Ectodermal cell (in vitro differentiated cells): ENCODE measurements around the gene IL1RAPL2.
"Not testable (repeated sequence)": the region's sequence is repeated elsewhere in the genome, so short reads cannot be mapped to it uniquely, and the experiment has no call there.

Experiments used
- H3K27ac ChIP-seq: 2 replicates; pipeline ENCODE4 v1.7.0; 2013; ENCODE audit warnings: mild to moderate bottlenecking, low read depth, low read length; ENCODE audit not compliant: insufficient read depth, poor library complexity, severe bottlenecking
- H3K27me3 ChIP-seq: 2 replicates; pipeline ENCODE4 v1.7.0; 2013; ENCODE audit warnings: mild to moderate bottlenecking, low read length; ENCODE audit not compliant: insufficient read depth, control insufficient read depth, poor library complexity, severe bottlenecking
- H3K36me3 ChIP-seq: one replicate; pipeline ENCODE4 v1.7.0; 2013; ENCODE audit warnings: low read length; ENCODE audit not compliant: control insufficient read depth, insufficient read depth
- H3K4me1 ChIP-seq: one replicate; pipeline ENCODE4 v1.7.0; 2013; ENCODE audit warnings: low read length; ENCODE audit not compliant: control insufficient read depth, insufficient read depth
- H3K4me3 ChIP-seq: 2 replicates; pipeline ENCODE4 v1.7.0; 2013; ENCODE audit warnings: low read depth, low read length, control low read depth; ENCODE audit not compliant: insufficient read depth
- H3K9me3 ChIP-seq: 2 replicates; pipeline ENCODE4 v1.7.0; 2013; ENCODE audit warnings: mild to moderate bottlenecking, low read length, moderate library complexity; ENCODE audit not compliant: control insufficient read depth
- WGBS, 2 experiments: methylation state at CpG; one replicate each; pipeline ENCODE4 v1.1.7; 2013; ENCODE audit warnings: missing lambda C conversion rate in 2 of 2; 5-methylcytosine and 5-hydroxymethylcytosine counted together

The IL1RAPL2 gene

DNA sequence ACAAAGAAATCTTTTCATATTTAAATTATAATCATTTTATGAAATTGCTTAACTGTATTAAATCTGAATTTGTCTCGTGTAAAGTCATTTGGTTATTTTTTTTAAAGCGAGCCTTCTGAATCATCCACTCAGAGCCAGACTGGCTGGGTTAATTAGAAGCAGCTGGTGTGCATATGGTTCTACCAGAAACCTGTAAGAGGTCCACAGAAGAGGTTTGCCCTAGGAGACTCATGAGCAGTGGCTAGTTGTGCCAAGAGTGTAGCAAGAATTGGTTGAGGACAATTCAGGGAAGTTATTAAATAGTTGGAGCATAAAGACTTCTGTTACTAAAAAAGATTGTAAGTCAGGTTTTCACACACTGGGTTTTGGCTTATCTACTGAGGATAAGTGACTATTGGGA lies 267.4 kb downstream of the IL1RAPL2 start:
- Histone ChIP-seq H3K36me3 (no peaks in the 10 kb centered on the region), H3K27me3 (no peaks in the 10 kb centered on the region), H3K27ac (no peak overlapping the region), H3K4me1 (no peaks in the 10 kb centered on the region), H3K4me3 (no peak overlapping the region), H3K9me3 (no peaks in the 10 kb centered on the region)
- 97 to 100% methylated on average over 2 of the region's 2 CpGs for WGBS, 2 experiments

DNA sequence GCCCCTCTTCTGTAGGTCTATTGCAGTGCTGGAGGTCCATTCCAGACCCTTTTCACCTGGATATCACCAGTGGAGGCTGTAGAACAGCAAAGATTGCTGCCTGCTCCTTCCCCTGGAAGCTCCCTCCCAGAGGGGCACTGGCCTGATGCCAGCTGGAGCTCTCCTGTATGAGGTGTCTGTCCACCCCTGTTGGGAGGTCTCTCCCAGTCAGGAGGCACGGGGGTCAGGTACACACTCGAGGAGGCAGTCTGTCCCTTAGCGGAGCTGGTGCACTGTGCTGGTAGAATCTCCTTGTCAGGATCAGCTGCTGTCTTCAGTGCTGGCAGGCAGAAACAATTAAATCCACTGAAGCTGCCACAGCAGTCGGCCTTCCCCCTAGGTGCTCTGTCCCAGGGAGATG lies 276.6 kb downstream of the IL1RAPL2 start:
- H3K4me3 ChIP-seq, result no peak overlapping the region
- WGBS, 2 experiments, result 78 to 92% methylated on average over 4 of the region's 4 CpGs
- no peaks in the 10 kb centered on the region for H3K4me1 ChIP-seq
- H3K27me3 ChIP-seq, result no peaks in the 10 kb centered on the region
- H3K27ac ChIP-seq, result no peak overlapping the region
- no peaks in the 10 kb centered on the region for H3K36me3 ChIP-seq
- no peaks in the 10 kb centered on the region for H3K9me3 ChIP-seq

DNA sequence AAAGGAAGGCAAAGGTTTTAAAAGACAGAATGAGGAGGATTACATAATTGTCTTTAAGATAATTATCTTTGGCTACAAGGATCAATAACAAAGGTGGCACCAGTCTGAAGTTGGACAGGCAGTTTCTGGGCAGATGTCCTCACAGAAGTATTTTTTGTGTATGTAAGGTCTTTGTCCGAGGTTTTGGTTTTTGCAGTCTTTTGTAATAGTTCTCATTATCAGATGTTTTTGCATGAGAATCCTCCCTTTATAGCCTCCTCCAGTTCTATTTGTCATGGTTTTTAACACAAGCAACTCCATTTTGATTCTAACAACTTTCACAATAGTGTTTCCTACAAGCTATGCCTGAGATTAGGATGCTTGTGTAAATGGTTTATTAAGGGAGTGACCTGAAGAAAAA lies 286.2 kb downstream of the IL1RAPL2 start:
- Histone ChIP-seq H3K27me3 (no peaks in the 10 kb centered on the region), H3K9me3 (no peaks in the 10 kb centered on the region), H3K27ac (no peak overlapping the region), H3K36me3 (no peaks in the 10 kb centered on the region), H3K4me1 (no peaks in the 10 kb centered on the region), H3K4me3 (no peak overlapping the region)
- no CpG with 5 or more reads among the region's 1 CpG for WGBS, 2 experiments

DNA sequence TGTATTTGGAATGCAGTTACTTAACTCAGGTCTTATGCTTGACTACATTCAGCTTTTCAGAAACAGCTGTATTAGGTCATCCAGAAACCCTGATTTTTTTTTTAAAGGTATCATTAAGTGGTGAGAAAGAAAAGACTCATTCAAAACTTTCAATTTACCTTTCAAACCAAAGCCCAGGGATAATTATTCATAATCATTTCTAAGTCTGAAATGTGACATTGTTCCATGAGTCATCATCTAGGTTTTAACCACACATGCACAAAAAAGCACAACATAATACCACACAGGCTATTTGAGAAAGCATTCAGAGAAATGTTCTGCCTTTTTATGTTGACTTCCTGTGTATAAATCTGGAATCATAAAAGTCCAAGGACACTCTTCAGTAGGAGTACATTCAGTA lies 288.2 kb downstream of the IL1RAPL2 start:
- Histone ChIP-seq H3K4me1 (no peaks in the 10 kb centered on the region), H3K36me3 (no peaks in the 10 kb centered on the region), H3K4me3 (no peak overlapping the region), H3K9me3 (no peaks in the 10 kb centered on the region), H3K27me3 (no peaks in the 10 kb centered on the region), H3K27ac (no peak overlapping the region)

DNA sequence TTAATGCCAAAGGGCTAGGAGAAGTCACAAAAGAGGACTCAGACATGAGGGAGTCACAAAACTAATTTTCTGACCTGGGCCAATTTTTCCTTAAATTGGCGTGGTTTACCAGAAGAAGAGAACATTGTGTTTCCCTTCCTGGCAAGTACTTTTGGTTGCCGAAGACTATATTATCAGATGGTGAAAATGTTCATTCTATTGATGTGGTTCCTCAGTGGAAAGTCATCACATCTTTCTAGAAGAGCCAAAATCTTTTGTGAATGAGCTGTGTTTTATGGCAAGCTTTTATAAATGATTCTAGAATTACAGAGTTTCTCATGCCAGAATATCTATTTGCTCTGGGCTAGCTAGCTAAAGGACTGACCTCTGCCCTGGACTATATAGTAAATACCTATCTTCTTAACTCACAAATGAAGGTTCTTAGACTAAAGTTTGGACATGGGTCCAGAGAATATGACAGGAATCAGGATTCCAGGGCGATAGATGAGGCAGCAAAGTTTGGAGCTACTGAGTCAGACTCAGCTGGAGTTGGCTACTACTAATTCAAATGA lies 288.9 kb downstream of the IL1RAPL2 start:
- Histone ChIP-seq H3K9me3 (no peaks in the 10 kb centered on the region), H3K36me3 (no peaks in the 10 kb centered on the region), H3K4me1 (no peaks in the 10 kb centered on the region), H3K4me3 (no peak overlapping the region), H3K27ac (no peak overlapping the region), H3K27me3 (no peaks in the 10 kb centered on the region)
- 96% methylated on average over 2 to 3 of the region's 3 CpGs for WGBS, 2 experiments

DNA sequence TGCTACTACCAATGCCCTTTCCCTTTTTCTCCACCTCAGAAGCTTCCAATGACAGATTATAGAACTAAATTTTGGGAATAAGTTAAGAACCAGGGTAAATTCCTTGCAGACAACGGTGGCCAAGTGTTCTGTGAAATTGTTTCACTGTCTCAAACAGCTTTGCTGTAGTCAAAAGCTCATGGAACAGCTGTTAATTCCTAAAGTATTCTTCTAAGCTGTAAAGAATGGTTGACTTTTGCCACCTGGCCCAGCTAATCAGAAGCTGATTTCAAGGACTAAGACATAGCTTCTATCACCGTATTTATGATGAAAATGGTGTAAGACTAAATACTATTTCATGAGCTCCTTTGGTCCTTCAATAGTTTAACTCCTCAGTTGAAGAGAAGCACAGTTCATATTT lies 297.5 kb downstream of the IL1RAPL2 start:
- Histone ChIP-seq H3K27me3 (no peaks in the 10 kb centered on the region), H3K27ac (no peak overlapping the region), H3K9me3 (no peaks in the 10 kb centered on the region), H3K36me3 (no peaks in the 10 kb centered on the region), H3K4me3 (no peak overlapping the region), H3K4me1 (no peaks in the 10 kb centered on the region)
- WGBS, 2 experiments, result 88 to 97% methylated on average over 1 to 2 of the region's 2 CpGs

DNA sequence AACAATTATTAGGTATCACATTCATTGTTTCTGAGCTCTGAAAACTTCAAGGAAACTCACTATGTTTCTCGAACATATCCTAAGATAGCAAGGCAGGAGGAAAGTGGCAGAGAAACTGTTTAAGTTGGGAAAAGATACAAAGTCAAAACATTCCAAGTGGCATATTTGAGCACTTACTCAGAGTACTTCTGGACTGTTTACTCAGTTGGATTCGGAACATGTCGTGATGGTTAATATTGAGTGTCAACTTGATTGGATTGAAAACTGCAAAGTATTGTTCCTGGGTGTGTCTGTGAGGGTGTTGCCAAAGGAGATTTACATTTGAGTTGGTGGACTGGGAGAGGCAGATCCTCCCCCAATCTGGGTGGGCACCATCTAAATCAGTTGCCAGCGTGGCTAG lies 298.3 kb downstream of the IL1RAPL2 start:
- H3K27ac ChIP-seq, result no peak overlapping the region
- H3K4me3 ChIP-seq, result no peak overlapping the region
- no peaks in the 10 kb centered on the region for H3K36me3 ChIP-seq
- WGBS, 2 experiments, result 91 to 94% methylated on average over 4 of the region's 4 CpGs
- H3K9me3 ChIP-seq, result no peaks in the 10 kb centered on the region
- H3K27me3 ChIP-seq, result no peaks in the 10 kb centered on the region
- H3K4me1 ChIP-seq, result no peaks in the 10 kb centered on the region

DNA sequence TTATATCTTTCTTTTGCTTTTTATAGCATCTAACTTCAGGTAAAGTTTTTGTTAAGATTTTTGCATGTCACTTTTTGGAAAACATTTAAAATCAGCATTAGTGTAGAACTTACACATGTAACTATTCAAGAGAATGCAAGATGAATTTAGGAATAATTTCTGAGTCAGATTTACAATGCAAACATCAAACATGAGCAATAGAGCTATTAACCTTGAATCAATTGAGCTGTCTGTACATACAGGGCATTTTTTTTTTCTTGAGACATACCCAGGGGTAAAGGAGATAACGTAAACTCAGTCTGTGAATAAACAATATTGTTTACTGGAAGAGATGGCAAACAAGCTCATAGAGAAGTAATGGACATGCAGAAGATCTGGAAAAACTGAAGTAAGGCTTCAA lies 311.5 kb downstream of the IL1RAPL2 start:
- H3K27ac ChIP-seq, result no peak overlapping the region
- 75 to 100% methylated on average over 1 of the region's 1 CpG for WGBS, 2 experiments

DNA sequence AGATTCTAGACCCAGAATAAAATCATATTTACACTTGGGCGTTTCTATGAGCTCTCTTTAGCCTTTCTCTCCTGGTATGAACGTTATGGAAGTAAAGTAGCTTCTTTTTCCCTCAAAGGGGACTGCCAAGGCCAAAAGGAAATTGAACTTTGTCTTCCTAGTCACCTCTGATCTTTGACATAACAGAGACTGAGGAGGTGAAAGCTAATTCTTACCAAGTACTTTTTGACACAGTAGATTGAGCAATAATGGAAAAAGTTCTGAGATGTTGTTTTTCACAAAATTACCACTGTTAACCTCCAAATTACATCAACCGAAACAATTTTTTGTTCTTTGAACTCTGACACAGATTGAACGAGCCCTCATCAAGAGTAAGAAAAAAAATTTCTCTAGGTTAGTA lies 336.1 kb downstream of the IL1RAPL2 start:
- Histone ChIP-seq H3K36me3 (no peaks in the 10 kb centered on the region), H3K4me1 (no peaks in the 10 kb centered on the region), H3K4me3 (no peak overlapping the region), H3K9me3 (no peaks in the 10 kb centered on the region), H3K27ac (no peak overlapping the region), H3K27me3 (no peaks in the 10 kb centered on the region)
- WGBS, 2 experiments, result 98% methylated on average over 4 of the region's 4 CpGs; no CpG with 5 or more reads in 1 of the 2 experiments

More for the DNA sequence above, 311.5 kb downstream of the IL1RAPL2 start:
- Histone ChIP-seq H3K4me3 (no peak overlapping the region), H3K9me3 (no peaks in the 10 kb centered on the region), H3K27me3 (no peaks in the 10 kb centered on the region), H3K4me1 (no peaks in the 10 kb centered on the region), H3K36me3 (no peaks in the 10 kb centered on the region)

DNA sequence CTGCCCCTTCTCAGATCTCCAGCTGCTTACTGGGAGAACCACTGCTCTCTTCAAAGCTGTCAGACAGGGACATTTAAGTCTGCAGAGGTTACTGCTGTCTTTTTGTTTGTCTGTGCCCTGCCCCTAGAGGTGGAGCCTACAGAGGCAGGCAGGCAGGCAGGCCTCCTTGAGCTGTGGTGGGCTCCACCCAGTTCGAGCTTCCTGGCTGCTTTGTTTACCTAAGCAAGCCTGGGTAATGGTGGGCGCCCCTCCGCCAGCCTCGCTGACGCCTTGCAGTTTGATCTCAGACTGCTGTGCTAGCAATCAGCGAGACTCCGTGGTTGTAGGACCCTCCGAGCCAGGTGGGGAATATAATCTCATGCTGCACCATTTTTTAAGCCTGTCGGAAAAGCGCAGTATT lies 343.7 kb downstream of the IL1RAPL2 start:
- not testable (repeated sequence) for H3K4me1 ChIP-seq, H3K27ac ChIP-seq, H3K27me3 ChIP-seq, H3K9me3 ChIP-seq, H3K36me3 ChIP-seq
- WGBS, 2 experiments, result 1 to 3% methylated on average over 10 of the region's 10 CpGs
- peak overlapping the region; percentile 27 for H3K4me3 ChIP-seq

DNA sequence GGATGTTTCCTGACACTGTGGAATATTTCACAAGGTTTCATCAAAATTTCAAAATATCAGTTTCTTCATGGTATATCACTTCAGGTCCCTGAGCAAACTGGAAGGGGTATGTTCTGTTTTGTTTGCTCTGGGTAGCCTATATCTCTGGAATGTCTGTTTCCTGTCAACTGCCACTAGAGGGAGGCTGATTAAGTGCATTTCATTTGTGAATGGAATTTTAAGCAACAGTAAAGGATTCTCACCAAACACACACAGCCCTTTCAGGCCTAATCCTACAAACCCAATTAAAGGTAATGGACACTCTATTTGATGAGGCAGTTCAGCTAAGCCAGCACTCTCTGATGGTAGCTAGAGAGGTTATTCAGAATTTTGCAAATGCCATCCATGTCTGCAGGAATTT lies 347.3 kb downstream of the IL1RAPL2 start:
- H3K27ac ChIP-seq, result no peak overlapping the region
- no peak overlapping the region for H3K4me3 ChIP-seq
- no peaks in the 10 kb centered on the region for H3K9me3 ChIP-seq
- no peaks in the 10 kb centered on the region for H3K27me3 ChIP-seq
- H3K4me1 ChIP-seq, result no peaks in the 10 kb centered on the region
- no peaks in the 10 kb centered on the region for H3K36me3 ChIP-seq
